Measurements from ENCODE around the gene UVSSA. TPM values are rescaled to one million over a fixed set of nuclear protein-coding genes. Genes with fewer than 3 reads are reported as not detected.

UVSSA gene
- polyA plus RNA-seq, 1 donor from 2014 or later, result 13.3 TPM

- Histone ChIP-seq H3K27me3 (ENCODE audit: insufficient read depth, low read depth, low read length) (peaks cover 63% of the 10 kb centered on the region), H3K4me2 (ENCODE audit: low read length) (no peak overlapping the region), H3K9ac (ENCODE audit: low read length) (no peak overlapping the region), H3K36me3 (ENCODE audit: insufficient read depth, low read length) (no peaks in the 10 kb centered on the region), H3K9me2 (ENCODE audit: insufficient read depth, low read length) (no peaks in the 10 kb centered on the region), H2AFZ (ENCODE audit: low read depth, low read length) (no peak overlapping the region), H3K9me3 (ENCODE audit: low read length) (no peaks in the 10 kb centered on the region), H3K79me2 (replicated peaks; ENCODE audit: insufficient read depth, low read length) (no peaks in the 10 kb centered on the region), H3F3A (ENCODE audit: insufficient read depth, low read length, poor library complexity, severe bottlenecking) (no peaks in the 10 kb centered on the region), H3K4me3 (ENCODE audit: low read length) (no peak overlapping the region), H3K27ac (ENCODE audit: low read length) (no peak overlapping the region), H4K20me1 (ENCODE audit: insufficient read depth) (no peaks in the 10 kb centered on the region)
- TF ChIP-seq CTCF (IDR thresholded peaks at IDR 0.05; ENCODE audit: poor library complexity, severe bottlenecking), result no peak
- no peak for TF ChIP-seq SMC3 (conservative IDR thresholded peaks at IDR 0.05; ENCODE audit: poor library complexity)
- TF ChIP-seq REST (IDR thresholded peaks at IDR 0.05; ENCODE audit: borderline replicate concordance), result no peak
- TF ChIP-seq MXI1 (conservative IDR thresholded peaks at IDR 0.05; ENCODE audit: poor library complexity, severe bottlenecking), result no peak
- TF ChIP-seq RAD21 (conservative IDR thresholded peaks at IDR 0.05), result no peak
- no peak for TF ChIP-seq POLR2AphosphoS5 (IDR thresholded peaks at IDR 0.05)
- TF ChIP-seq TAF1 (IDR thresholded peaks at IDR 0.05; ENCODE audit: low read depth), result no peak
- no peak for TF ChIP-seq EZH2 (IDR thresholded peaks at IDR 0.05; ENCODE audit: borderline replicate concordance, insufficient read depth, low read length, poor library complexity, severe bottlenecking)
- no peak for TF ChIP-seq EP300 (conservative IDR thresholded peaks at IDR 0.05; ENCODE audit: poor library complexity, severe bottlenecking)
Measured at GRCh38 chr4:1413204-1413663, 66.2 kb downstream of the UVSSA start.

- Histone ChIP-seq H3K9ac (ENCODE audit: low read length) (no peak overlapping the region), H3K9me3 (ENCODE audit: low read length) (no peaks in the 10 kb centered on the region), H3K79me2 (replicated peaks; ENCODE audit: insufficient read depth, low read length) (no peaks in the 10 kb centered on the region), H3K4me3 (ENCODE audit: low read length) (no peak overlapping the region), H3K9me2 (ENCODE audit: insufficient read depth, low read length) (no peaks in the 10 kb centered on the region), H3K27ac (ENCODE audit: low read length) (no peak overlapping the region), H4K20me1 (ENCODE audit: insufficient read depth) (no peaks in the 10 kb centered on the region), H3K36me3 (ENCODE audit: insufficient read depth, low read length) (no peaks in the 10 kb centered on the region), H2AFZ (ENCODE audit: low read depth, low read length) (no peak overlapping the region), H3F3A (ENCODE audit: insufficient read depth, low read length, poor library complexity, severe bottlenecking) (no peaks in the 10 kb centered on the region), H3K27me3 (ENCODE audit: insufficient read depth, low read depth, low read length) (peaks cover 63% of the 10 kb centered on the region), H3K4me2 (ENCODE audit: low read length) (no peak overlapping the region)
- TF ChIP-seq REST (IDR thresholded peaks at IDR 0.05; ENCODE audit: borderline replicate concordance), result no peak
- TF ChIP-seq POLR2AphosphoS5 (IDR thresholded peaks at IDR 0.05), result no peak
- TF ChIP-seq EP300 (conservative IDR thresholded peaks at IDR 0.05; ENCODE audit: poor library complexity, severe bottlenecking), result no peak
- no peak for TF ChIP-seq SMC3 (conservative IDR thresholded peaks at IDR 0.05; ENCODE audit: poor library complexity)
- no peak for TF ChIP-seq MXI1 (conservative IDR thresholded peaks at IDR 0.05; ENCODE audit: poor library complexity, severe bottlenecking)
- no peak for TF ChIP-seq CTCF (IDR thresholded peaks at IDR 0.05; ENCODE audit: poor library complexity, severe bottlenecking)
- TF ChIP-seq RAD21 (conservative IDR thresholded peaks at IDR 0.05), result no peak
- no peak for TF ChIP-seq TAF1 (IDR thresholded peaks at IDR 0.05; ENCODE audit: low read depth)
Measured at GRCh38 chr4:1413687-1414479, 66.9 kb downstream of the UVSSA start.

All from neural cell (in vitro differentiated cells).